Endodermal cell (in vitro differentiated cells): ENCODE data around the gene DOCK2. TPM values are rescaled to one million over a fixed set of nuclear protein-coding genes. Genes with fewer than 3 reads are reported as not detected.

Source experiments
- DNase-seq: peaks from one replicate; pipeline ENCODE4 v3.0.0-alpha.2; 2017
- H3K27ac ChIP-seq: 2 replicates; pipeline ENCODE4 v1.5.1; 2013; ENCODE audit warnings: mild to moderate bottlenecking, low read depth, low read length, moderate library complexity
- H3K27me3 ChIP-seq: 2 replicates; pipeline ENCODE4 v1.6.1; 2013; ENCODE audit warnings: mild to moderate bottlenecking, low read length, moderate library complexity; ENCODE audit not compliant: insufficient read depth, control insufficient read depth, poor library complexity, severe bottlenecking
- H3K36me3 ChIP-seq: 2 replicates; pipeline ENCODE4 v1.7.0; 2013; ENCODE audit warnings: mild to moderate bottlenecking, low read length, moderate library complexity; ENCODE audit not compliant: control insufficient read depth, insufficient read depth
- H3K4me1 ChIP-seq: one replicate; pipeline ENCODE4 v1.7.0; 2013; ENCODE audit warnings: low read length; ENCODE audit not compliant: control insufficient read depth, insufficient read depth
- H3K4me3 ChIP-seq: 2 replicates; pipeline ENCODE4 v1.5.1; 2013; ENCODE audit warnings: mild to moderate bottlenecking, low read length, moderate library complexity
- H3K9ac ChIP-seq: 2 replicates; pipeline ENCODE4 v1.6.1; 2013; ENCODE audit warnings: mild to moderate bottlenecking, low read length, moderate library complexity; ENCODE audit not compliant: poor library complexity, severe bottlenecking; ENCODE audit errors: extremely low read depth
- H3K9me3 ChIP-seq: 2 replicates; pipeline ENCODE4 v1.6.1; 2013; ENCODE audit warnings: mild to moderate bottlenecking, low read length, moderate library complexity; ENCODE audit not compliant: control insufficient read depth
- H3K27ac Mint-ChIP-seq: 2 replicates; pipeline ENCODE4 v1.8.0; 2020; ENCODE audit warnings: mixed read lengths
- H3K27me3 Mint-ChIP-seq: 2 replicates; pipeline ENCODE4 v1.8.0; 2021; ENCODE audit warnings: mild to moderate bottlenecking, mixed read lengths; ENCODE audit not compliant: insufficient read depth
- H3K36me3 Mint-ChIP-seq: 2 replicates; pipeline ENCODE4 v1.8.0; 2020; ENCODE audit warnings: low read depth, mixed read lengths
- H3K4me1 Mint-ChIP-seq: 2 replicates; pipeline ENCODE4 v1.8.0; 2020; ENCODE audit warnings: mixed read lengths
- H3K4me3 Mint-ChIP-seq: 2 replicates; pipeline ENCODE4 v1.8.0; 2020; ENCODE audit warnings: mild to moderate bottlenecking, moderate library complexity, mixed read lengths
- H3K9me3 Mint-ChIP-seq: 2 replicates; pipeline ENCODE4 v1.8.0; 2020; ENCODE audit warnings: mild to moderate bottlenecking, mixed read lengths
- WGBS, 2 experiments: methylation state at CpG; one replicate each; pipeline versions ENCODE4 v1.1.5 to v1.1.7; 2013; ENCODE audit warnings: missing lambda C conversion rate in 2 of 2, mixed read lengths in 1 of 2; ENCODE audit not compliant: insufficient coverage in 1 of 2, insufficient read length in 1 of 2; 5-methylcytosine and 5-hydroxymethylcytosine counted together
- total RNA-seq, 2 donors: library from RNA; stranded (reverse); fragmentation: NEBNext Ultra II Directional in 1 of 2; extraction: Animal tissue kit (Norgen Biotek cat#: 25700) in 1 of 2; gene quantifications; 2 replicates in 1 of 2; 3 replicates in 1 of 2; pipeline ENCODE4 v1.2.1, GENCODE V29; 2021
- TF ChIP-seq, protein P1 (sequence below): fragments of 200-600 bp; sonication (generic); conservative IDR thresholded peaks from 2 replicates; pipeline ENCODE4 v1.5.0; 2021; ENCODE audit warnings: antibody characterized with exemption, mild to moderate bottlenecking

Gene DOCK2
- total RNA-seq, 2 donors from 2014 or later = 2.6 to 3.9 TPM

DNA sequence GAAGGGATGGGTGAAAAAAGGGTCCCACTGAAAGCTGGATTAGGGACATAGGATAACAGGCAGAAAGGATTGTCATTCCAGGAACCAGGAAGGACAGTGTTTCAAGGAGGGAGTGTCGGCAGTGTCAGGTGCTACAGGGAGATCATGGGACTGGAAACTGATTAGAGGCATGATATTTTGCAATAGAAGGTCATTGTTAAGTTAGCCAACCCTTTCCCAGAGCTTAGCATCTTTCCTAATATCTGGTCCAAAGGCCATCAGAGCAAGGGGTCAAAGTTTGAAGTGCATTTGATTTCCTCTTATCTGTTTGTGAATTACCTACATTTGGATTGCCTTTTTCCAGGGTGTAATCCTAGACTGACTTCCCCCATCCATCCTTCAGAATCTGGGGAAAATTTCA, 91.3 kb downstream of the DOCK2 start:
- Mint-ChIP-seq H3K36me3 (no peaks in the 10 kb centered on the region), H3K4me3 (no peak overlapping the region), H3K27ac (no peak overlapping the region), H3K9me3 (no peaks in the 10 kb centered on the region), H3K4me1 (peaks cover 2% of the 10 kb centered on the region), H3K27me3 (no peaks in the 10 kb centered on the region)
- DNase-seq = no peak
- no peak overlapping the region for H3K27ac ChIP-seq
- H3K27me3 ChIP-seq = no peaks in the 10 kb centered on the region
- 94% methylated on average over 1 of the region's 1 CpG; no CpG with 5 or more reads in 1 of the 2 experiments for WGBS, 2 experiments
- no peaks in the 10 kb centered on the region for H3K9me3 ChIP-seq
- TF ChIP-seq, protein P1, sequence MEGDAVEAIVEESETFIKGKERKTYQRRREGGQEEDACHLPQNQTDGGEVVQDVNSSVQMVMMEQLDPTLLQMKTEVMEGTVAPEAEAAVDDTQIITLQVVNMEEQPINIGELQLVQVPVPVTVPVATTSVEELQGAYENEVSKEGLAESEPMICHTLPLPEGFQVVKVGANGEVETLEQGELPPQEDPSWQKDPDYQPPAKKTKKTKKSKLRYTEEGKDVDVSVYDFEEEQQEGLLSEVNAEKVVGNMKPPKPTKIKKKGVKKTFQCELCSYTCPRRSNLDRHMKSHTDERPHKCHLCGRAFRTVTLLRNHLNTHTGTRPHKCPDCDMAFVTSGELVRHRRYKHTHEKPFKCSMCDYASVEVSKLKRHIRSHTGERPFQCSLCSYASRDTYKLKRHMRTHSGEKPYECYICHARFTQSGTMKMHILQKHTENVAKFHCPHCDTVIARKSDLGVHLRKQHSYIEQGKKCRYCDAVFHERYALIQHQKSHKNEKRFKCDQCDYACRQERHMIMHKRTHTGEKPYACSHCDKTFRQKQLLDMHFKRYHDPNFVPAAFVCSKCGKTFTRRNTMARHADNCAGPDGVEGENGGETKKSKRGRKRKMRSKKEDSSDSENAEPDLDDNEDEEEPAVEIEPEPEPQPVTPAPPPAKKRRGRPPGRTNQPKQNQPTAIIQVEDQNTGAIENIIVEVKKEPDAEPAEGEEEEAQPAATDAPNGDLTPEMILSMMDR = no peak
- no peak overlapping the region for H3K9ac ChIP-seq
- no peaks in the 10 kb centered on the region for H3K36me3 ChIP-seq
- H3K4me1 ChIP-seq = no peaks in the 10 kb centered on the region
- H3K4me3 ChIP-seq = no peak overlapping the region

DNA sequence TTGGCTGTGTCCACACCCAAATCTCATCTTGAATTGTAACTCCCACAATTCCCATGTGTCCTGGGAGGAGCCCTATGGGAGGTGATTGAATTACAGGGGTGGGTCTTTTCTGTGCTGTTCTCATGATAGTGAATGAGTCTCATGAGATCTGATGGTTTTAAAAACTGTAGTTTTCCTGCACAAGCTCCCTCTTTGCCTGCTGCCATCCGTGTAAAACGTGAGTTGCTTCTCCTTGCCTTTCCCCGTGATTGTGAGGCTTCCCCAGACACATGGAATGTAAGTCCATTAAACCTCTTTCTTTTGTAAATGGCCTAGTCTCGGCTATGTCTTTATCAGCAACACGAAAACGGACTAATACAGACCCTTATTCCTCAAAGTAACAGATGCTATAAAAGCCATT, 94.1 kb downstream of the DOCK2 start:
- Mint-ChIP-seq H3K27ac (no peak overlapping the region), H3K27me3 (no peaks in the 10 kb centered on the region), H3K36me3 (no peaks in the 10 kb centered on the region), H3K4me3 (no peak overlapping the region), H3K4me1 (no peaks in the 10 kb centered on the region), H3K9me3 (peaks cover 2% of the 10 kb centered on the region)
- no peaks in the 10 kb centered on the region for H3K27me3 ChIP-seq
- H3K9ac ChIP-seq = no peak overlapping the region
- H3K27ac ChIP-seq = no peak overlapping the region
- TF ChIP-seq, protein P1 = no peak
- H3K9me3 ChIP-seq = no peaks in the 10 kb centered on the region
- 88 to 95% methylated on average over 6 of the region's 6 CpGs for WGBS, 2 experiments
- no peak for DNase-seq
- H3K4me3 ChIP-seq = no peak overlapping the region
- H3K4me1 ChIP-seq = no peaks in the 10 kb centered on the region
- no peaks in the 10 kb centered on the region for H3K36me3 ChIP-seq

DNA sequence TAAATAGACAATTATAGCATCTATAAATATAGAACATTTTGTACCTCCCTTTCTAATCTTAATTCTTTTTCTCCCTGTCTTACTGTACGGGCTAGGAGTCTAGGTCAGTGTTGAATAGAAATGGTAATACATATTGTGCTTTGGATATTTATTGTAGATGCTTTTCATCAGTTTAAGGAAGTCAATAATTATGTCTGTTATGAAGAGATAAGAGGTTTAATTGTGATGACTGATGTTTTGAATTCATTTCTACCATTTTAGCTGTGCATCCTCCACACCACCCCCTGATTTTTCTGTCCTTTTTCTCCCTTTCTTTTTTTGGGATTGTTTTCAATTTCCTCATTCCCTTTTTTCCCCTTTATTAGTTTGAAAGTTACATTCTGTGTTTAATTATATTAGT, 95.8 kb downstream of the DOCK2 start:
- no peak overlapping the region for H3K4me3 Mint-ChIP-seq
- no peak for DNase-seq
- peaks cover 2% of the 10 kb centered on the region for H3K9me3 Mint-ChIP-seq
- no peaks in the 10 kb centered on the region for H3K4me1 ChIP-seq
- H3K27me3 ChIP-seq = no peaks in the 10 kb centered on the region
- no peak overlapping the region for H3K4me3 ChIP-seq
- H3K27ac ChIP-seq = no peak overlapping the region
- no peaks in the 10 kb centered on the region for H3K36me3 Mint-ChIP-seq
- H3K27me3 Mint-ChIP-seq = no peaks in the 10 kb centered on the region
- no peaks in the 10 kb centered on the region for H3K36me3 ChIP-seq
- TF ChIP-seq, protein P1 = no peak
- WGBS, 2 experiments = 92% methylated on average over 1 of the region's 1 CpG; no CpG with 5 or more reads in 1 of the 2 experiments
- H3K9me3 ChIP-seq = no peaks in the 10 kb centered on the region
- no peak overlapping the region for H3K9ac ChIP-seq
- H3K4me1 Mint-ChIP-seq = no peaks in the 10 kb centered on the region
- H3K27ac Mint-ChIP-seq = no peak overlapping the region
